ENCODE results near the gene ZNF70.

Gene ZNF70

DNA sequence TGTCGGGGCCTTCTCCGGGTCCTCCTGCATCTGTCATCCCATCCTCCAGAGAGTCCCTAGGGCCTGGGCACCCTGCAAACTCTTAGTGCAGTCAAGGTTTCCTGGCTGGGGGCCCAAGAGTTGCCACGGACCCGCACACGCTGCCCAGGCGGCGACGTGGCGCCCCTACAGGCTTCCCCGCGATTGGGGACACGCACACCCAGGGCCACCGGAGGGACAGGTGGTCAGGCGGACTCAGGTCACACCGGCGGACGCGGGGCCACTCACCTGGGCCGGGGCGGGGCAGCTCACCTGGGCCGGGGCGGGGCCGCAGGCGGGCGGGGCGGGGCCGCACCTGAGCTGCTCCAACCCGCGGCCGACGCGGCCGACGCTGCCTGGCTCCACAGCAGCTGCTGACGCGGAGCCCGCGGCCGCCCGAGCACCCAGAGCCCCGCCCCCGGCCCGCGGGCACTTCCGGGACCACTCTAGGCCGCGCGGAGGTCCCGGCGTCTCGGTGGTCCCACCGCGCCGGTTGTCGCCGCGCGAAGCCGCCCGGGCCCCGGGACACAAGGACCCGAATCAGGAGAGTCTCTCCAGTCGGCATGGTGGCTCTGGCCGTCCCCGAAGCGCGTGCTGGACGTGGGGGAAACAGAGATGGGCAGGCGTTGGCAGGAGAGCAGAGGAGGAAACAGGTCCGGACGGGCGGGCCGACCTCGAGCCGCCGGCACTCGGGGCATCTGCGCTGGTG lies at the start of gene ZNF70:
Gene ZNF70, minus strand, starts transcription at position 399 of the 727 bp plus-strand sequence. CDS start 5,972 bp downstream, outside the sequence.
- Histone ChIP-seq H3K4me3 (ENCODE audit: low read depth in 1 of 2, low read length in 1 of 2) (peak within 1 kb of the TSS; percentile 83 to 84), H3K9me3 (no peaks in the 10 kb centered on the region)

DNA sequence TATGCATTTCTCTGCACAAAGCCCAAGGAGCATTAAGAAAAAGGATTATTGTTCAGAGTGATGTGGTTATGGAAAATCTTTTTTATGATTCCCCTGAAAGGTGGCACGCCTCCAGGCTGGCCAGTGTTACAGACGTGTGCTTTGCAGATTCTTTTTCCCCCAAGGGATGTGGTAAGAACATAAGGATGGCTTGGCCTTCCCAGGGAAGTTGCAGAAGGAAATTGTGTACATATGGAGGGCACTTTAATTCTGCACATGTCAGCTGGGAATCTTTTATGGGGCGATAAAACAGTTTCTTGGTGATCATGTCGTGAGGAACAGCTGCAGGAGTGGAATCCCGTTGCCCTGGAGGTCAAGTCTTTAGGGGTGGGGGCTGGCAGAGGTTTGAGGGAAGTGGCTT lies 45.5 kb upstream of the ZNF70 start:
- TF ChIP-seq, protein P1, sequence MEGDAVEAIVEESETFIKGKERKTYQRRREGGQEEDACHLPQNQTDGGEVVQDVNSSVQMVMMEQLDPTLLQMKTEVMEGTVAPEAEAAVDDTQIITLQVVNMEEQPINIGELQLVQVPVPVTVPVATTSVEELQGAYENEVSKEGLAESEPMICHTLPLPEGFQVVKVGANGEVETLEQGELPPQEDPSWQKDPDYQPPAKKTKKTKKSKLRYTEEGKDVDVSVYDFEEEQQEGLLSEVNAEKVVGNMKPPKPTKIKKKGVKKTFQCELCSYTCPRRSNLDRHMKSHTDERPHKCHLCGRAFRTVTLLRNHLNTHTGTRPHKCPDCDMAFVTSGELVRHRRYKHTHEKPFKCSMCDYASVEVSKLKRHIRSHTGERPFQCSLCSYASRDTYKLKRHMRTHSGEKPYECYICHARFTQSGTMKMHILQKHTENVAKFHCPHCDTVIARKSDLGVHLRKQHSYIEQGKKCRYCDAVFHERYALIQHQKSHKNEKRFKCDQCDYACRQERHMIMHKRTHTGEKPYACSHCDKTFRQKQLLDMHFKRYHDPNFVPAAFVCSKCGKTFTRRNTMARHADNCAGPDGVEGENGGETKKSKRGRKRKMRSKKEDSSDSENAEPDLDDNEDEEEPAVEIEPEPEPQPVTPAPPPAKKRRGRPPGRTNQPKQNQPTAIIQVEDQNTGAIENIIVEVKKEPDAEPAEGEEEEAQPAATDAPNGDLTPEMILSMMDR (IDR thresholded peaks at IDR 0.05), result no peak
- H3K36me3 ChIP-seq, result peaks cover 78% of the 10 kb centered on the region
- no peak overlapping the region for H3K4me3 ChIP-seq (ENCODE audit: low read depth in 1 of 2, low read length in 1 of 2)
- H3K27ac ChIP-seq, result no peak overlapping the region
- H3K27me3 ChIP-seq, result no peaks in the 10 kb centered on the region
- no peaks in the 10 kb centered on the region for H3K9me3 ChIP-seq
- H3K4me1 ChIP-seq (ENCODE audit: control insufficient read depth in 1 of 2, insufficient read depth in 1 of 2, low read depth in 1 of 2, low read length in 1 of 2), result no peaks in the 10 kb centered on the region

More for the DNA sequence above, at the start of gene ZNF70:
- Histone ChIP-seq H3K4me1 (ENCODE audit: control insufficient read depth in 1 of 2, insufficient read depth in 1 of 2, low read depth in 1 of 2, low read length in 1 of 2) (peaks cover 15% of the 10 kb centered on the region in 2 experiments), H3K36me3 (no peaks in the 10 kb centered on the region), H3K27me3 (no peaks in the 10 kb centered on the region), H3K27ac (peak within 1 kb of the TSS; percentile 79)
- TF ChIP-seq, protein P1 (IDR thresholded peaks at IDR 0.05), result peak; percentile 37

DNA sequence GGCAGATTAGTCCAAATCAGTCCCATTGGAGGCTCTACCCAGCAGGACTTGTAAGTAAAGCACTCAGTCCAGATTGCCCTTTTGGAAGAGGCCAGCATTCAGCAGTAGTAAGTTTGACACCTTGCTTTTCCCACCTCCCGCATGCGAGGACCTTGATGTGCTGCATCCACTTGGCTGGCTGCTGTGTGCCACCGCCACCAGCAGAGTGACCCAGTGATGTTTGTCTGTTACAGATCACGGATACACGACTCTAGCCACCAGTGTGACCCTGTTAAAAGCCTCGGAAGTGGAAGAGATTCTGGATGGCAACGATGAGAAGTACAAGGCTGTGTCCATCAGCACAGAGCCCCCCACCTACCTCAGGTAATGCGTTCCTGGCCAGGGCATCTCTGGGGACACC lies 42.4 kb upstream of the ZNF70 start:
- Histone ChIP-seq H3K4me1 (ENCODE audit: control insufficient read depth in 1 of 2, insufficient read depth in 1 of 2, low read depth in 1 of 2, low read length in 1 of 2) (no peaks in the 10 kb centered on the region), H3K4me3 (ENCODE audit: low read depth in 1 of 2, low read length in 1 of 2) (no peak overlapping the region), H3K9me3 (no peaks in the 10 kb centered on the region), H3K27me3 (no peaks in the 10 kb centered on the region), H3K36me3 (peaks cover 56% of the 10 kb centered on the region), H3K27ac (no peak overlapping the region)
- TF ChIP-seq, protein P1 (IDR thresholded peaks at IDR 0.05), result no peak

DNA sequence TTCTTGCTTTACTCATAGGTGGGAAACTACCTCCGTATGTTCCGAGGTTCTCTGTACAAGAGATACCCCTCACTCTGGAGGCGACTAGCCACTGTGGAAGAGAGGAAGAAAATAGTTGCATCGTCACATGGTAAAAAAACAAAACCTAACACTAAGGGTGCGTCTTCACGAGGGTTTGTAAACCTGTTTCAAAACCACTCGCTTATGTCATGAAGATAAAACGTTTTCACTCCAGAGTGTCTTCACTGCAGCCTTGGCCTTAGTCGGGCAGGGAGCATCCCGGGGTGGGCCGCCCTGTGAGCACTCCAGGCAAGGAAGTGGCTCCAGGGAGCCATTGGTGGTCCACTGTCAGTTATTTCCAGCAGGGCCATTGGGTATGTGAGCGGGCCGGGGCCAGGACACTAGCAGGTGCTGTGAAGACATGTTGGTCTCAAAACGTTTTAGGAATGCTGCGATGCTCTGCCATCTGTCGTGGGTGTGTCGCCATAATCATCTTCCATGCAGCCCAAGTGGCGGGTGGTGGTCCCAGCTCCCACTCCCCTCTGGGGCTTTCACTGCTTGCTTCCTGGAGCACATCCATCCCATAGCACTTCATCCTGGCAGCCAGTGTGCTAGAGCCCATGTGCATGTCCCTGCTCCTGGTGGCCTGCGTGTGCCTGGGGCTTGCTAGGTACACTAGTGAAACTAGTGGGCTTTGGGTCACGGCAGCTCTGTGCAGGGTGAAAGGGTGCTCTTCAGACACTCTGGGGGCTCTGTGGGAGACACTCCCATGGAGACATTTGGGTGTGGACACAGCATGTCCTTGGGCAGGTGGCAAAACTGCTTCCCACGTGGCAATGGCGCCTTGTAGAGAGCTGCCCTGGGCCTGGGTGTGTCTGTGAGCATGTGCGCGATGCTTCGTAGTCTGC lies 41.1 kb upstream of the ZNF70 start:
- peaks cover 48% of the 10 kb centered on the region for H3K36me3 ChIP-seq
- H3K27me3 ChIP-seq, result no peaks in the 10 kb centered on the region
- no peaks in the 10 kb centered on the region for H3K9me3 ChIP-seq
- H3K4me1 ChIP-seq (ENCODE audit: control insufficient read depth in 1 of 2, insufficient read depth in 1 of 2, low read depth in 1 of 2, low read length in 1 of 2), result peaks cover 8% of the 10 kb centered on the region in 2 experiments
- no peak overlapping the region for H3K4me3 ChIP-seq (ENCODE audit: low read depth in 1 of 2, low read length in 1 of 2)
- TF ChIP-seq, protein P1 (IDR thresholded peaks at IDR 0.05), result no peak
- no peak overlapping the region for H3K27ac ChIP-seq

DNA sequence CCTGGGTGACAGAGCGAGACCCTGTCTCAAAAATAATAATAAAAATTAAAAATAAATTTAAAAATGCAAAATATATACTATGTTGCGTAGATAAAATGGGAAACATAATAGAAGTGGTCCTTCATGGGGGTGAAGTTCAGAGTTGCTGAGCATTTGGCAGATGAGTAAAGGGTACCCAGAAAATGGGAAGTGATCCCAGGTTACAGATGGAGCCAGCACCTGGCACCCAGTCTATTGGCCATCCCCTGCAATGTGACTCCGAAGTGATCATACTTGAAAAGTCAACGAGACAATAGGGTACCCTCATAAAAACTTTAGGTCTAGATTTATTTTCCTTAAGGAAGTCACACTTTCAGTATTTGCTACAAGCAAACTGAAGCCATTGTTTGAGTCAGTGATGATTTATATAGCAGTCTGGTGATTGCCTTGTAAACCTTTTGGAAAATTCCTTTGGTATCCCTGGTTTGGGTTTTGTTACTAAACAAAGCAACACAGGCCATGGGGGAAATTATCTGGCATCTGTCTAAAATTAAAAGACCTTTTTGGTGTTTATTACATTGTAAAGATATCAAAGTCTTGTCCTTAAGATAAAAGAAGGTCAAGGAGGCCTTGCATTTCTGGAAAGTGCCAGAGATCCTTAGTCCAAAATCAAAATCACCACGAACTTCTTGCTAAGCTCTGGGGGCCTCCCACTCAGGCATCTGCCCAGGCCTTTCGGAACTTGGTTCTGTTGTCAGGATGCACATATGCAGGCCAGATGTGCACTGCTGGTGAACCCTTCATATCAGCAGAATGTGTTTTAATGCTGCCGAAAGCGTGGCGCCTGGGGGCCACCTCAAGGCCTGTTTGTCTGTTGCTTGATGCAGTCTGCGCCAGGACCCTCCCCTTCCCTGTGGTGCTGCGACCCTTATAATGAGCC lies 40.2 kb upstream of the ZNF70 start:
- no peak overlapping the region for H3K4me3 ChIP-seq (ENCODE audit: low read depth in 1 of 2, low read length in 1 of 2)
- TF ChIP-seq, protein P1 (IDR thresholded peaks at IDR 0.05), result no peak
- H3K4me1 ChIP-seq (ENCODE audit: control insufficient read depth in 1 of 2, insufficient read depth in 1 of 2, low read depth in 1 of 2, low read length in 1 of 2), result peaks cover 13 to 14% of the 10 kb centered on the region in 2 experiments
- H3K36me3 ChIP-seq, result peaks cover 41% of the 10 kb centered on the region
- H3K27ac ChIP-seq, result no peak overlapping the region
- no peaks in the 10 kb centered on the region for H3K27me3 ChIP-seq
- no peaks in the 10 kb centered on the region for H3K9me3 ChIP-seq

Measured in neutrophil (primary cell).